Neural progenitor cell (in vitro differentiated cells): Measurements from ENCODE around the gene CAPN12.
"Not testable (repeated sequence)": the region's sequence is repeated elsewhere in the genome, so short reads cannot be mapped to it uniquely, and the experiment has no call there.

ENCODE experiments used
- EZH2phosphoT487 ChIP-seq: fragments of 200-600 bp; sonication (generic); IDR thresholded peaks from 2 replicates; pipeline ENCODE4 v1.6.1; 2017; ENCODE audit warnings: antibody characterized with exemption
- TF ChIP-seq, protein P1 (sequence below): fragments of 200-600 bp; sonication (generic); IDR thresholded peaks from 2 replicates; pipeline ENCODE4 v1.5.1; 2017; ENCODE audit warnings: antibody characterized with exemption, mild to moderate bottlenecking

DNA sequence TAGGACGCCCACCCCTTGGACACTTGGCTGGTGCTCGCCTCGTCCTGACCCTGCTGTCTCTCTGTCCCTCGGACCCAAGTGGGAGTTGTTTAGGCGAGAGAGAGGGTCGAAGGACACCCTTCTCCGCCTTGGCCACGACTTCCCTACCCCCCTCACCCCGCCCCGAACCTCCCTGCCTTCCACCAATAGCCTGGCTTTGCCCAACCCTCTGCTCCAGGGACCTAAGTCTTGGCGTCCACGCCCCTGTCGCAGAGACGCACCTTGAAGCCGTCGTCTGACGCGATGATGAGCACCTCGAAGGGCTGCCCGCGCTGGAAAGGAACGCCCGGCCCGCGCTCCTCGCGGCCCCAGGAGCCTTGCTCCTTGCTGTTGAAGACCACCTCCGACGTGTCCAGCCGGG is 27.3 kb upstream of the CAPN12 start:
- TF ChIP-seq, protein P1, sequence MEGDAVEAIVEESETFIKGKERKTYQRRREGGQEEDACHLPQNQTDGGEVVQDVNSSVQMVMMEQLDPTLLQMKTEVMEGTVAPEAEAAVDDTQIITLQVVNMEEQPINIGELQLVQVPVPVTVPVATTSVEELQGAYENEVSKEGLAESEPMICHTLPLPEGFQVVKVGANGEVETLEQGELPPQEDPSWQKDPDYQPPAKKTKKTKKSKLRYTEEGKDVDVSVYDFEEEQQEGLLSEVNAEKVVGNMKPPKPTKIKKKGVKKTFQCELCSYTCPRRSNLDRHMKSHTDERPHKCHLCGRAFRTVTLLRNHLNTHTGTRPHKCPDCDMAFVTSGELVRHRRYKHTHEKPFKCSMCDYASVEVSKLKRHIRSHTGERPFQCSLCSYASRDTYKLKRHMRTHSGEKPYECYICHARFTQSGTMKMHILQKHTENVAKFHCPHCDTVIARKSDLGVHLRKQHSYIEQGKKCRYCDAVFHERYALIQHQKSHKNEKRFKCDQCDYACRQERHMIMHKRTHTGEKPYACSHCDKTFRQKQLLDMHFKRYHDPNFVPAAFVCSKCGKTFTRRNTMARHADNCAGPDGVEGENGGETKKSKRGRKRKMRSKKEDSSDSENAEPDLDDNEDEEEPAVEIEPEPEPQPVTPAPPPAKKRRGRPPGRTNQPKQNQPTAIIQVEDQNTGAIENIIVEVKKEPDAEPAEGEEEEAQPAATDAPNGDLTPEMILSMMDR: not testable (repeated sequence)
- TF ChIP-seq EZH2phosphoT487: not testable (repeated sequence)
